ENCODE results near the gene CACNB4.
"Not testable (repeated sequence)": the region's sequence is repeated elsewhere in the genome, so short reads cannot be mapped to it uniquely, and the experiment has no call there.

CACNB4 gene

DNA sequence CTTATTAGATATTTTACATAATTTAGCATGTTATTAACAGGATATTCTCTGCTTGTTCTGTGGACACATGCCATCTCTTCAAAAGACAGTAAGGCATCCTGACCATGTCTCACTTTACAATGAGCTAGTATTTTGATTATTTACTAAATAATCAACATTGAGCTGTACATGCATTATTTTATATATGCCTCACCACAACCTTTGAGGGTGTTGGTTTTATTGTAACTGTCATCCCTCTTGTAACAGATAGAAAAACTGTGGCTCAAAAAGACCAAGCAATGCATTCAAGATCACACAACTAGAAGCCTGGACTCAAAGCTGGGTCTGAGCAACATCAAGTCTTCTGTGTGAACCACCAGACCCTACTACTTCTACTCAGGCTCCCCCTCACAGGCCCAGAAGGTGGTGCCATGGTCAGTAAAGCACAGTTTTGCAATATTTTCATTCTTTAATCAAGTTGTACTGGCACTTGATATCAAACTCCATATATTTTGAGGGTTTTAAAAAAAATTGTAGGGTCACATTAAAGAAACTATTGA lies 165.5 kb downstream of the CACNB4 start:
- FAIRE-seq = no peak

DNA sequence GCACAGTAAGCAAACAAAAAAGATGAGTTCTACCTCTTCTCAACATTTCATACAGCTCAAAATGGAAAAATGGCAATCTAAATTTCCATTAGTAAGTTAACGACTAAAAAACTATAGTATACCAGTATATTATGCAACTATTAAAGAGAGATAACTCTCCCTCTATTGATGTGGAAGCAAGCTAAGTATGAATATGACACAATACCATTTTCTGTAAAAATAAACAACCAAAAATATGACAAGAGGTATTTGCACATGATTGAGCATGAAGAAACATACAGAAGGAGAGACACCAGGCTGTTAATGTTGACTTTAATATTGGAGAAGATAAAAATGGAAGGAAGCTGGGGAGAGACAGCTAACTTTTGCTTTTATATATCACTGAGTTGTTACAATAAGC lies 167.1 kb downstream of the CACNB4 start:
- FAIRE-seq = no peak

DNA sequence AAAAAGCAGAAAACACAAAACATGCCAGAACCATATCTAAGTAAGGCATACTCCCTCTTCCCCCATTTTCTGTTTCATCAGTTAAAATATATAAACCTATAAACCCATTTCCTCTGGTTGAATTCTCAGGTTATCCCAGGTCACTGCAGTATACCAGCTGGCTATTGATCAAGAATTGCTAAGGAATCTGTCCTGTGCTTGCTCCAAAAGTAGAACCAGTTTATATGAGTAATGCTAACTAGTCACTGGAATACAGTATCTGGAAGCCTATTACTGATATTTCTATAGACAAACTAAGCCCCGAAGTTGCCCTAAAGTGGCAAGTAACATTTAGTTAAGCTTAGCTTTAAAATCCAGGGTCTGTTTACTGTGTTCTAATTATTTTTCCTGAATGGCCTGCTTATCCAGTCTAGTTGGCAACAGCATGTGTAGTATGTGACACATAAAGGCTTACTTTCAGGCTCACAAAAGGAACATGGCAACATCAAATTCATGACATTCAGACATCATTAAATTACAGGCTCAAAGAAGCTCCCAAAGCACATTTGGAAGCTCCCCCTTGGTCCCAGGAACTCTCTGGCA lies 167.7 kb downstream of the CACNB4 start:
- no peak for FAIRE-seq

DNA sequence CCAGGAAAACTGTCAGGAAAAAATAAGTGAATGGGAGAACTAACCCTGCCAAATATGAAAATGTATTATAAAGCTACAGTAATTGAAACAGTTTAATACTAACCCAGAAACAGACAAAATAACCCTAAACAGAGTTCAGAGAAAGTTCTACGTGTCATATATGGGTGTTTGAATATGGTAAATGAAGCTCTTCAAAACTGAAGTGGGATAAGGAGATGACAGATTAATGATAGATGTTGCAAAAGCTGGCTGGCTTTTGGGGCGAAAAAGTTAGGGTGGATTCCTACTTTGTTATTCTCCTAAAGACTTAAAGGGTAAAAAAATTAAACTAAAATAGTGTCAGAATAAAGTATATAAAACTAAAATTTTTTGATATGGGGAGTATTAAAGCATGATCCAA lies 168.8 kb downstream of the CACNB4 start:
- FAIRE-seq = peak; percentile 64

DNA sequence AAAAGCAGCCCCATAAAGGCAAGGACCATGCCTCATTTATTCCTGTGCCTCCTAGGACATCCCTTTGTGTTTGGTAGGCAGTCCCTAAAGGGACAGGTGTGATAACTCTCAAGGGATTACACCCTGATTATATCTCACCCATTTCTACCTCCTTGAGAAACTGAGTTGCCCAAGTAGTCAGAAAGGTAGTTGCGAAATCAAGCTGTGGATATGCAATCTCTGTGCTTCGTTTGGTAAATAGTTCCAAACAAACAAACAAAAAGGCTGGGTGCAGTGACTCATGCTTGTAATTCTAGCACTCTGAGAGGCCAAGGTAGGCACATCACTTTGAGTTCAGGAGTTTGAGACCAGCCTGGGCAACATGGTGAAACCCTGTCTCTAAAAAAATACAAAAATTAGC lies 170.5 kb downstream of the CACNB4 start:
- no peak for FAIRE-seq

DNA sequence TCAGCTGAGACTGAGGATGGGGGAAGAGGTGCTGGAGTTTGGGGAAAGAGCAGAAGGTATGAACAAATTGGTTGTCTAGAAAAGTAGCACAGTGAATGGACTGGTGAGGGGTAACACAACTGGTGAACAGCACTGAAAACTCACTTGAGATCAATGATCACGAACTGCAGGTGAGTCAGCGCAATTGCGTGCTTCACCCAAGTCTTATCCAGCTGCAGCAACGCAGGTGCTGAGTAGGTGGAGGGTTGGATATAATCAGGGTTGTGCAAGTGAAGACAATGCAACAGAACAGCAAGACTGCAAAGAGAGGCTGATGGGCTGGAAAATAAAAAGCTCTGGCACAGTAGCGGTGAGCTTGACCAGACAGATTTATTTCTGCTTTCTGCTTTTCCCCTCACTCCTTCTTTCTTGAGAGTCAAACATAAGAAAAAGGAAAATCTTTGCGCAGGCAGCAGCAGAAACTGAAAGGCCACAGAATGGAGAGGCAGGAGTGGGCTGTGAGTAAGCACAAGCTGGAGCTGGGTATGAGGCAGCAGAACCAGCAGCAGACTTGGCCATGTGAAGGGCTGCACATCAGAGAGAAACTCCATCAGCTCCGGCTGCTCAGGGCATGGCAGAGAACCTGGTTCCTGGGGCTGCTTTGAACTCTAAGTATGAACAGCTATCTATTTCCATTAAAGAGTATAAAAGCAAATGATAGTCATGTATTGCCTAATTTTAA lies 171.2 kb downstream of the CACNB4 start:
- FAIRE-seq = no peak

DNA sequence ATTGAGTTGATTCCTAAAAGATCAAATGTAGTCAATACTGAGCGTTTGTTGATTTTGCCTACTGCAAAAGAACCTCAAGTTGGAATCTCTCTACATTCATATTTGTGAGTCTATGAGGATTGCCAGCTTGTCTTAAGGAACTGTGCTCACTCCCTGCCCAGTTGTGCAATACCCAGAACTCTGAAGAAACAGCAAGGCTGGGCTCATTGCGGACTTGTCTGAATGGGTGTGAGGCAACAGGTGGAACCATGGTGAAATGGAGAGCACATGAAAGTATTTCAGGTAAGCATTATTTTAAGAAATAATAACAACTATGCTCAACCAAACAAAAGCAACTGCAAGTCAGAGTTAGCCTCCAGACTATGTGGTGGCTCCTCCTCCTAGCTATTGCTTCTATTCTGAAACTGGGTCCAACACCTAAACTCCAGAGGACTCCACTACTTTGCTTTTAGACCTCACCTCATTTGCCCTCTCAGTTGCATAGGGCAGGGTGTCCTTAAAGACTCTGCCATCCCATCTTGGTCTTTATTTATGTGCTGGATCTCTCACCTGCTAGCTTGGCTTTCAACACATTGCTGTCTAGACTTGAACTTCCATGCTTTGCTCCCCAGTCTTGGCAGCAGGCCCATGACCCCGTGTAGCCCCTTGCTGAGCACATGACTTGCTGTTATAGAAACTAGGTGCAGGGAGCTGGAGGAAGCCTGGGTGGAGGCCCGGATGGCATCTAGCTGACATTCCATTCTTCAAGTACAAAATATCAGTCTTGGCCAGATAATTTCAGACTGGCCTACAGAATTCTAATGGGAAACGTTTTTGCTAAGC lies 175.8 kb downstream of the CACNB4 start:
- no peak for FAIRE-seq

DNA sequence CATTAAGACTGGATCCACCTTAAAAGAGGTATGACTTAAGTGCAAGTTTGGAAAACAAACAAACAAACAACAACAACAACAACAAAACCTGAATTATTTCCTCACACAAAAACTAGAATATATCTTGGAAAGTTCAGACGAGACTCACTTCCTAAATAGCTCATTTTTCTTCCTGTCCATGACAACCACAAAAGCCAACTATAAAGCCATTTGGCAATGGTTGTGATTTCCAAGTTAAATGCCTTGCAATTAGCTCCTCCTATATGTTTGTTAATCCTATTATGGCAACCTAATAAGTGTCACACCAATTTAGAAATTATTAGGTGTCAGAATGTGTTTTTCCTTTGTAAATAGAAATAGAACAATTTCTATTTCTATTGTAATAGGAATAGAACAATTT lies 179.1 kb downstream of the CACNB4 start:
- FAIRE-seq = no peak

DNA sequence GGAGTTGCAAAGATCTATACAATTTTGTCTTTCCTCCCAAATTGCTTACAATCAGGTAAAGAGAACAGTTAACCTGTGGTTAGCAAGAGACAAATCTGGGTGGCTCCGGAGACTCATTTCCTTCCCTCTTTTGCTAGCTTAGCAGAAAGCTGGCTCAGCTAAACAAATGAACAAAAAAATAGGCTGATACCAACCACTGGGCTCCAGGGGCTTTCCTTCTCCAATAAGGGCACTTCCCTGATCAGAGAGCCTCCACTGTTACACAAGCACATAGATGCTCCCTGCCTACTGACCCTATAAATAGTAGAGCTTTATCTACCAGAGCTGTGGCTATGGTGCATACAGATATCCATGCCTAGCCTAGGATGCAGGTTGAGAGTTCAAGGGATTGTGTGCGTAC lies 180.5 kb downstream of the CACNB4 start:
- FAIRE-seq = no peak

DNA sequence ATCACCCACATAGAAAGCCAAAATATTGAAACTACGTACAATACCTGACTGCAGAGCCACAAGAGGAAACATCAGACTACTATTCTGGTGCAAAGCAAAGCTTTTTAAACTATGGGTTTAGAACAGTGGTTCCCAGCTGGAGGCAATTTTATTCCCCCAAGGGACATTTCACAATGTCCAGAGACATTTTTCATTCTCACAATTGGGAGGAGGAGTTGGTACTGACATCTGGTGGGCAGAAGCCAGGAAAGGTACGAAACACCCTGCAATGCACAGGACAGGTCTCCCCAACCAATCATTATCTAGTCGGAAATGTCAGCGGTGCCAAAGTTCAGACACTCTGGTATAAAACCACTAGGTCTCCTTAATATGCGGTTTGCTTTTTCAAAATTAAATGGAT lies 182.2 kb downstream of the CACNB4 start:
- no peak for FAIRE-seq

DNA sequence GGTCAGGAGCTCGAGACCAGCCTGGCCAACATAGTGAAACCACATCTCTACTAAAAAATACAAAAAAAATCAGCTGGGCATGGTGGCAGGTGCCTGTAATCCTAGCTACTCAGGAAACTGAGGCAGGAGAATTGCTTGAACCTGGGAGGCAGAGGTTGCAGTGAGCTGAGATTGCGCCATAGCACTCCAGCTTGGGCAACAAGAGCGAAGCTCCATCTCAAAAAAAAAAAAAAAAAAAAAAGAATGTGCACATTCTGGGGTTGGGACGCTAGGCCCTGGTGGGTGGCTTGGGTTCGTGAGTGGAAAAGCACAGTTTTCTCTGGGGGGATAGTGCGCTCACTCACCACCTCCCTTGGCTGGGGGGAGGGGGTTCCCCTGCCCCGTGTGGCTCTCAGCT lies 183.2 kb downstream of the CACNB4 start:
- not testable (repeated sequence) for FAIRE-seq

DNA sequence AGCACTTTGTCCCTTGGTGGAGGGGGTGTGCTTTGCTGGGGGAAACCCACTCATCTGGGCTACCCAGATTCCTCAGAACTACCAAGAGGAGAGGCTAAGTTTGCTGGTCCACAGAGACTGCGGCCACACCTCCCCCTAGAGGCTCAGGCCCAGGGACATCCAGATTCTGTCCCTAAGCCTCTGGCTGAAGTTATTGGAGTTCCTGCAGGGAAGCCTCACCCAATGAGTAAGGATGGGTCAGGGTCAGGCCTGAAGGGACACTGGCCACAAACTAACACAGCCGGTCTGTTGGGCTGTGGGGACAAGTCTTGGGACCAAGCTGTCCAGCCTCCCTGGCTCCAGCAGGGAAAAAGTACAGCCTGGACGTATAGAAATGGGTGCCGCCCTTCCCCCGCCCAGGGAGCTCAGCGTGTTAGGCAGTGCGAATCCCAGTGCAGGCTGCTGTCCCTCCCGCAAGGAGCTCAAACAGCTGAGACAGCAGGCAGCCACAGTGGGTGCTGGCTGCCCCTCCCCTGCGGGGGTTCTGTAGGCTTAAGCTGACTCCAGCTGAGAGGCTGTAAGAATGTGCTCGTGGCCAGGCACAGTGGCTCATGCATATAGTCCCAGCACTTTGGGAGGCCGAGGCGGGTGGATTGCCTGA lies 183.7 kb downstream of the CACNB4 start:
- no peak for FAIRE-seq

DNA sequence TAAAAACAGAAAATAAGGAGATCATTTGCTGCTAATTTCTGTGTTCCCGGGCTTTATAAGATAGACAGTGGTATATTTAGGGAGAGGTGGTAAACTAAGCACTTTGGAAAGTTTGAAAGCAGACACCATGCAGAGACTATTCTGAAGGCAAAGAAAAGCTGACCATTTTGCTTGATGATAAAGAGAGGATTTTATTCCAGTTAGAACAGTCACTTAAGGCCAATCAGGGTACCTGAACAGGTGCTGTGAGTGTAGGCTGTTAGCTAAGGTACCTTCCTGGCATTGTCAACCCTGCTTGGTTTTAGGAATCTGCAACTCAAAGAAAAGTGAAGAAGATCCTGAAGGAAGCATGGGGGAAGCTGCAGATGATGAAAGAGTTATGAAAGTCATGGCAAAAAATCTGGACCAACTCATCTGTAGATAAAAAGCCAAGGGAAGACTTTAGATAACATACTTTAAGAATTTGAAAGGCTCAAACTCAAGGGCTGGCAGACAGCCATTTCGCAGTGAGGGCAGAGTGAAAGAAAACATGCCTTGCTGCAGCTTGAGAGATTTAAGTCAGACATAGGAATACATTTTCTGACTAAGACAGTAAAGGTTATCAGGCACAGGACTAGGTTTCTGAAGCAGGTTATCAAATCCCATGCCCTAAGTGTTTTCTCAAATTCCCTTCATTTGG lies 190.5 kb downstream of the CACNB4 start:
- no peak for FAIRE-seq

DNA sequence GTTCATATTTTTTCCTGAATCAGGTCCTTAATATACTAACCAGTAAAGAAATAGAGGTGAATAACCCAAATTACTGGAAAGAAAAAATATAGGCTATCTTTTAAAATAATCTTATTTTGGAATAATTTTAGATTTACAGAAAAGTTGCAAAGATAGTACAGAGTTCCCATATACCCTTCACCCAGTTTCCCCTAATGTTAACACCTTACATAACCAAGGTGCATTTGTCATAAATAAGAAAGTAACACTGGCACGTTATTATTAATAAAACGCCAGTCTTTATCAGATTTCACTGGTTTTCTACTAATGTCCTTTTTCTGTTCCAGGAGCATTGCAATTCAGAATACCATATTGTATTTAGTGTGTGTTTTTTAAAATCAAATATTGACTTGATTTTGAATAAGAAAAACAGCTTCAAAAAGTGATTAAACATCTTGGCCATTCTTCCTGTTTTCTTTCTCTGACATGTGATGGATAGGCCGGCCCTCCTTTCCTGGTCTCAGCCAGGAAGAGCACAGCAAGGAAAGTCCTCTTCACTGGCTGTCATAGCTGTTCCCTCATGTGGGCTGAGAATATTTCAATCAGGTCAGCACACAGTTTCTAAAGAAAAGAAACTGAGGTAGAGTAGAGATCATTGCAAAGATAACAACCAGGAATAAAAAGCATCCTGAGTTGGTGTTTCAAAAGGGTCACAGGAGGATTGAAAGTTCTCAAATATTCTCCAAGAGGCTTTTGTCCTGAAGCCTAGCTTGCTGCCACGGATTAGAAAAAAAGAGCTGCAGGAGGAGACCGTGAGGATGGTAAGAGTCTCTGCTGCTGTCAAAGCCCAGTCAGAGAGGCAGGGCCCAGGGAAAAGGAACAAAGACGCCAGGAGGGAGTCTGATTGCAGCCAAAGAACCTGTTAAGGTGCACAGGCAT lies 191.3 kb downstream of the CACNB4 start:
- FAIRE-seq = no peak

DNA sequence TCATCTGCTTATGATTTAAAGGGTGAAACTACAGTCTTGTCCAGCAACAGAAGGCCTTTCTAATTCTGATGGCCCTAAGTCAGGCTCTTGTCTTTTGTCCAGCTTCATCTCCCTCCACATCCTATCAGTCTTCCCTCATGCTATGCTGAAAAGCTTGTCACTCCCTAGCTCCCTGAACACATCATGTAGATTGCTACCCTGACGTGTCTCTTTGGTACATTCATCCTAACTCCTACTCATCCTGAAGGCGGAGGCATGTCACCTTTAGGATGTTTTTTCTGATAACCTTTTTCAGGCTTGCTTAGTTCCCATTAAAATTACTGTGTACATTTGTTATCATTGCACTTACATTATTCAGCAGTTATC lies 192.2 kb downstream of the CACNB4 start:
- FAIRE-seq = no peak

DNA sequence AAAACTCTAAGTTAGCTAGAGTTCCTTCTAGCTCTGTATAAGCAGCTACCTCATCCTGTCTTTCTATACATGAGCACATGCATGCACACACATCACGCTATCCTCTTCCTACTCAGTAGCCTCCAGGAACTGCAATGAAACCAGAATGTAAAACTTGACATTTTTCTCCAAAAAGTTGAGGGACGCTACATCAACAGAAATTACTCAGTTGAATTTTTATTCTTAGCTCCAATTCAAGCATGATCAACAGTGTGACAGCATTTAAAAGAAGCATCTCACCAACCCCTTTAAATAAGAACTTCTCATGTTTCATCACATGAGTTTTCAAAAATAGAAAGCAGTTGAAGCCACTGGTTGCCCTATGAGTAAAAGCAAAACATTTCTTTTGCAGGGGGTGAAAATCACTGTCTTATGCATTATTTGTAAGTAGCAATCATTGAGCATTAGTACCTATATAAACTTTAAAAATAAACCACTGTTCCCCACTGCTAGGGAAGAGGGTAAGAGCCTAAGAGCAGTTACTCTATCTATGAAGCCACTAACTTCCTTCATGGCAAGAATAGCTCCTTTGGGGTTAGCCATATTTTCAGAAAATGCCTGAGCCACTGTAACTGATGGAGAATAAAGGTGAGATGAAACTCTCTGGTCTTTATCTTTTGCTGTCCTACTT lies 192.7 kb downstream of the CACNB4 start:
- FAIRE-seq = no peak

DNA sequence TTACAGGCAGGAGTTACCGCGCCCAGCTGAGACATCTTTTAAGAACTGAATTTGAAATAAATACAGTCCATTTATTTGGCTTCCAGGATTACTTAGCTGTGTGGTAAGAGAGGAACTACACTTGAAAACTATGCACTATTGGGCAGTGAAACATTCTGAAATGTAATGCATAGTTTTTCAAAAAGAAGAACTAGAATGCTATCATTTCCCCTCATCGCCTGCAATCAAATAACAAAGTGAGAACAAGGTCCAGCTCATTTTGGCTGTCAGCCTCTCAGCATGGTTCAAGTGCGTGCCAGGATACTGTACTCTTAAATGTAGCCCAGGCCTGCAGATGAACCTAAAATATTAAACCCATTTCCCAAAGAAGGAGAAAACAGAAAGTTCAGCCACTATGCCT lies 194.0 kb downstream of the CACNB4 start:
- FAIRE-seq = no peak

DNA sequence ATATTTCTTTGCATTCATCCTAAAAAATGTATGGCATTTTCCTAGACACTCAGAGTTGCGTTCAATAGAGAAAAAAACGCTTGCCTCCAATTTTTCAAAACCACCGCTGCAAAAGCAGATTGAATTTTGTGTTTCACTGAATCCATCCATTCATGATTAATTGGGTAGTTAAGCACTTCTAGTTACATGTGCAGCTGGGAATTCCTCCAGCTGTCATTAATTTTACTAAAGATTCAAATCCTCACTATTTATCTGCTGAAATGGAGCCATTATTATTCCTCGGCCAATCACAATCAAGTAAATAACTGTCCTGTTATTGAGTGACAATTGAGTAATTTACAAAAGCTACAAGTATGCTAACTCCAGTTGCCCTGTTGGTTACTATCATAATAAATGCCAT lies 194.8 kb downstream of the CACNB4 start:
- no peak for FAIRE-seq

DNA sequence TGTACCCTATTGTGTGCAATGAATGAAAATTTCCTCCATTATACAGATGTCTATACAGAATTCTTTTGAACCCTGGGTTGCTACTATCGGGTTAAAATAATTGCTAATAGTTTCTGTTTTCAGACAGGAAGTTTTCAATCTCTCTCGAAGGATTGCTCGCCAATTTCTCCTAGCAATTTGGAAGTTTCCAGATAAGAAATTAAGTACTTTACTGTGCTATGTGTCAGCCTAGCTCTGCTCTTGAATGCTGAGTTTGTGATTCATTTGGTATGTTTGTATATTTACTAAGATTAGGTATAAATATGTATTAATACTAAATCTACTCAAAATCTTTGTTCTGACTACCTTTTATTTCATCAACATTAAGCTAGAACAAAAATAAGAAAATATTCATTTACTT lies 196.0 kb downstream of the CACNB4 start:
- no peak for FAIRE-seq

DNA sequence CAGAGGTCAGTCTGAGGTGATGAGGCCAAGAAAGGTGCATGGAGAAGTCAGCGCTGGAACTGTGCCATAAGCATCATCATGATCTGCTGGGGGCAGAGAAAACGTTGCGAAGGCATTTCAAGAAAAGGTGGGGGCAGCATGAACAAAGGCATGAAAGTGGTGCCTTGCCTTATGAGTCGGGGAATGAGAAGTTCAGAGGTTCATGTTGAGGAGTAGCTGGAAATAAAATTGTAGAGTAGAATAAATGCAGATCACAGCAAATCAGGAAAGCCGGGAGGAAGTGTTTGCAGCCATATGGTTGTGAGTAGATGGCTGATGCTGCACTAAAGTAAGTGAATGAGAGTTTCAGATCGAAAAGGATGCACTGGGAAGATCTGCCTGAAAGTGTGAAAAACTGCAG lies 198.5 kb downstream of the CACNB4 start:
- no peak for FAIRE-seq

DNA sequence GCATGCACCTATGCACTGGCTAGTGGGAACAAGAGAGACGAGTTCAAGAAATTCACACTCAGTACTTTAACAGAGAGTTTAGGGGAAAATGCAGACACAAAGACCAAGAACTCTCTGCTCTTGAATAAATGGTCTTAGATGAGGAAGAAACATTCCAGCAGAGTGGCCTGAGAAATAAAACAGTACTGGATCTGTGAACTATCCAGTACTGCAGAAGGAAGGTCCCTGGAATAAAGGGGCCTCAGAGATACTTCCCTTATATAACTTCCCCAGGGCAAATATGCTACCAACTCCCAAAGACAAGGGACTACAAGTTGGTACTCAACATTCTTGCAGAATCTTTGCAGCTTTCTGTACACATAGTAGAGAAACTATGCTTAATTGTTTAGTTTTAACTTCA lies 199.7 kb downstream of the CACNB4 start:
- FAIRE-seq = no peak

Measured in islet of Langerhans (tissue), 1 donor.